HS-5 (cell line): Measurements from ENCODE around the gene STRN3.
A peak's percentile ranks its signal among the peaks of the same experiment; 100 is the strongest.
"Not testable (repeated sequence)": the region's sequence is repeated elsewhere in the genome, so short reads cannot be mapped to it uniquely, and the experiment has no call there.

Source experiments
- DNase-seq: peaks from one replicate; pipeline ENCODE4 v3.0.0-alpha.2; 2012; ENCODE audit warnings: low read depth

Gene STRN3

GRCh38 chr14:31037709-31038221 lies 11.6 kb upstream of the STRN3 start:
- no peak for DNase-seq

GRCh38 chr14:31036552-31036951 lies 10.4 kb upstream of the STRN3 start:
- DNase-seq, result no peak

GRCh38 chr14:31030469-31030868 lies 4.3 kb upstream of the STRN3 start:
- DNase-seq, result no peak

GRCh38 chr14:31029016-31029970 lies 3.1 kb upstream of the STRN3 start:
- no peak for DNase-seq

- DNase-seq, result no peak
Measured at GRCh38 chr14:31027847-31028246, 1.7 kb upstream of the STRN3 start.

- DNase-seq, result peak; percentile 86
Measured at GRCh38 chr14:31026450-31027235, 464 bp upstream of the STRN3 start.

GRCh38 chr14:31025367-31026076 lies 657 bp downstream of the STRN3 start, which contains the start of gene AP4S1:
TSS of gene AP4S1 (plus strand) at chr14:31025649. CDS start at chr14:31066197, 40,548 bp downstream.
- DNase-seq, result no peak

GRCh38 chr14:31024577-31025366 lies 1.4 kb downstream of the STRN3 start:
- no peak for DNase-seq

GRCh38 chr14:31024010-31024480 lies 2.1 kb downstream of the STRN3 start:
- no peak for DNase-seq

- DNase-seq, result no peak
Measured at GRCh38 chr14:31022386-31022785, 3.8 kb downstream of the STRN3 start.

GRCh38 chr14:31021576-31021949 lies 4.6 kb downstream of the STRN3 start:
- no peak for DNase-seq

- DNase-seq, result no peak
Measured at GRCh38 chr14:31020834-31021575, 5.2 kb downstream of the STRN3 start.

- DNase-seq, result no peak
Measured at GRCh38 chr14:31018057-31018645, 8.0 kb downstream of the STRN3 start.

GRCh38 chr14:31013841-31014240 lies 12.3 kb downstream of the STRN3 start:
- DNase-seq, result no peak

GRCh38 chr14:31010935-31011334 lies 15.2 kb downstream of the STRN3 start:
- DNase-seq, result no peak

GRCh38 chr14:31009836-31010574 lies 16.2 kb downstream of the STRN3 start:
- DNase-seq, result no peak

GRCh38 chr14:31006703-31007102 lies 19.5 kb downstream of the STRN3 start:
- DNase-seq, result no peak

- DNase-seq, result not testable (repeated sequence)
Measured at GRCh38 chr14:31004007-31004406, 22.2 kb downstream of the STRN3 start.

- no peak for DNase-seq
Measured at GRCh38 chr14:31003284-31003683, 22.9 kb downstream of the STRN3 start.
